MM.1S (cell line): Measurements from ENCODE around the gene UBE2E2.

ENCODE experiments used
- DNase-seq: peaks from one replicate; pipeline ENCODE4 v3.0.0-alpha.2; 2015
- H2AFZ ChIP-seq: fragments of 300-600 bp; sonication (generic); 2 replicates; pipeline ENCODE4 v1.6.0; 2016; ENCODE audit warnings: antibody characterized with exemption, low read length
- H3F3A ChIP-seq: fragments of 300-600 bp; sonication (generic); 2 replicates; pipeline ENCODE4 v1.6.1; 2016; ENCODE audit warnings: mild to moderate bottlenecking, antibody characterized with exemption, low read length, moderate library complexity, mixed read lengths; ENCODE audit not compliant: insufficient read depth
- H3K27ac ChIP-seq: fragments of 300-600 bp; sonication (generic); 2 replicates; pipeline ENCODE4 v1.5.1; 2016; ENCODE audit warnings: mild to moderate bottlenecking, low read length
- H3K27me3 ChIP-seq: fragments of 300-600 bp; sonication (generic); replicated peaks from 2 replicates; pipeline ENCODE4 v1.6.0; 2016; ENCODE audit warnings: low read length; ENCODE audit not compliant: insufficient read depth
- H3K36me3 ChIP-seq: fragments of 300-600 bp; sonication (generic); replicated peaks from 2 replicates; pipeline ENCODE4 v1.6.1; 2016; ENCODE audit warnings: mild to moderate bottlenecking, low read length, mixed read lengths; ENCODE audit not compliant: insufficient read depth
- H3K4me1 ChIP-seq: fragments of 300-600 bp; sonication (generic); 2 replicates; pipeline ENCODE4 v1.6.1; 2016; ENCODE audit warnings: low read length, mixed read lengths
- H3K4me2 ChIP-seq: fragments of 300-600 bp; sonication (generic); 2 replicates; pipeline ENCODE4 v1.6.0; 2016; ENCODE audit warnings: low read depth, low read length
- H3K4me3 ChIP-seq: fragments of 300-600 bp; sonication (generic); 2 replicates; pipeline ENCODE4 v1.5.1; 2016; ENCODE audit warnings: low read length, mixed read lengths
- H3K79me2 ChIP-seq: fragments of 300-600 bp; sonication (generic); 2 replicates; pipeline ENCODE4 v1.6.1; 2016; ENCODE audit warnings: mixed run types, low read length, mixed read lengths
- H3K9ac ChIP-seq: fragments of 300-600 bp; sonication (generic); 2 replicates; pipeline ENCODE4 v1.6.1; 2016; ENCODE audit warnings: low read length, mixed read lengths
- H3K9me2 ChIP-seq: fragments of 300-600 bp; sonication (generic); replicated peaks from 2 replicates; pipeline ENCODE4 v1.6.1; 2016; ENCODE audit warnings: mild to moderate bottlenecking, low read length, mixed read lengths; ENCODE audit not compliant: insufficient read depth
- H3K9me3 ChIP-seq: fragments of 300-600 bp; sonication (generic); replicated peaks from 2 replicates; pipeline ENCODE4 v1.6.1; 2016; ENCODE audit warnings: mild to moderate bottlenecking, low read length, mixed read lengths; ENCODE audit not compliant: insufficient read depth
- H4K20me1 ChIP-seq: fragments of 300-600 bp; sonication (generic); 2 replicates; pipeline ENCODE4 v1.6.1; 2016; ENCODE audit warnings: mild to moderate bottlenecking, low read length, moderate library complexity, mixed read lengths; ENCODE audit not compliant: insufficient read depth
- CTCF ChIP-seq: fragments of 300-600 bp; sonication (generic); IDR thresholded peaks from 2 replicates; pipeline ENCODE4 v1.5.1; 2016; ENCODE audit warnings: antibody characterized with exemption, low read length, mixed read lengths
- EZH2 ChIP-seq: fragments of 300-600 bp; sonication (generic); optimal IDR thresholded peaks from 2 replicates; pipeline ENCODE3; 2017; ENCODE audit warnings: low read depth, mild to moderate bottlenecking, antibody characterized with exemption, low read length, mixed read lengths
- EZH2phosphoT487 ChIP-seq: fragments of 300-600 bp; sonication (generic); IDR thresholded peaks from 2 replicates; pipeline ENCODE4 v1.6.1; 2018; ENCODE audit warnings: antibody characterized with exemption, low read length

UBE2E2 gene

GRCh38 chr3:23542079-23542478, 339.0 kb downstream of the UBE2E2 start:
- H3F3A ChIP-seq = no peaks in the 10 kb centered on the region
- H3K9ac ChIP-seq = no peak overlapping the region
- no peak overlapping the region for H3K4me3 ChIP-seq
- H3K27ac ChIP-seq = no peak overlapping the region
- DNase-seq = no peak
- H2AFZ ChIP-seq = no peak overlapping the region
- H3K9me2 ChIP-seq = no peaks in the 10 kb centered on the region
- no peak overlapping the region for H3K4me2 ChIP-seq
- no peak for TF ChIP-seq EZH2phosphoT487
- no peak for TF ChIP-seq CTCF
- TF ChIP-seq EZH2 = no peak
- H3K4me1 ChIP-seq = peaks cover 4% of the 10 kb centered on the region
- no peaks in the 10 kb centered on the region for H3K27me3 ChIP-seq
- no peaks in the 10 kb centered on the region for H3K36me3 ChIP-seq
- no peaks in the 10 kb centered on the region for H3K79me2 ChIP-seq
- no peaks in the 10 kb centered on the region for H4K20me1 ChIP-seq
- no peaks in the 10 kb centered on the region for H3K9me3 ChIP-seq

GRCh38 chr3:23546181-23546580, 343.1 kb downstream of the UBE2E2 start:
- Histone ChIP-seq H3K4me3 (no peak overlapping the region), H2AFZ (no peak overlapping the region), H3K4me2 (no peak overlapping the region), H3K9ac (no peak overlapping the region), H4K20me1 (no peaks in the 10 kb centered on the region), H3K9me3 (no peaks in the 10 kb centered on the region), H3K27ac (no peak overlapping the region), H3K36me3 (no peaks in the 10 kb centered on the region), H3K79me2 (no peaks in the 10 kb centered on the region), H3F3A (peaks cover 6% of the 10 kb centered on the region; the same call in 1 of the 2 replicates), H3K27me3 (no peaks in the 10 kb centered on the region), H3K9me2 (no peaks in the 10 kb centered on the region), H3K4me1 (peaks cover 24% of the 10 kb centered on the region)
- no peak for DNase-seq
- TF ChIP-seq EZH2phosphoT487 (no peak), CTCF (no peak), EZH2 (no peak)

GRCh38 chr3:23547905-23548650, 345.0 kb downstream of the UBE2E2 start:
- Histone ChIP-seq H3K4me2 (no peak overlapping the region), H3K4me1 (peaks cover 25% of the 10 kb centered on the region), H3K4me3 (no peak overlapping the region), H3F3A (peaks cover 6% of the 10 kb centered on the region; the same call in 1 of the 2 replicates), H3K27ac (no peak overlapping the region), H3K9me2 (no peaks in the 10 kb centered on the region), H4K20me1 (no peaks in the 10 kb centered on the region), H3K27me3 (no peaks in the 10 kb centered on the region), H3K9ac (no peak overlapping the region), H3K9me3 (no peaks in the 10 kb centered on the region), H3K36me3 (no peaks in the 10 kb centered on the region), H3K79me2 (no peaks in the 10 kb centered on the region), H2AFZ (no peak overlapping the region)
- DNase-seq = no peak
- no peak for TF ChIP-seq EZH2phosphoT487
- no peak for TF ChIP-seq EZH2
- TF ChIP-seq CTCF = no peak
